H1 (cell line): ENCODE results near the gene SH3RF2. TPM values are rescaled to one million over a fixed set of nuclear protein-coding genes. Genes with fewer than 3 reads are reported as not detected.

Source experiments
- CTCF ChIA-PET: fragments of 300-600 bp; sonication (Branson Sonifier 250); formaldehyde crosslinking; loops from one replicate; lab custom pipeline; 2021; ENCODE audit not compliant: partially characterized antibody; lab: Charles Lee
- POLR2A ChIA-PET: fragments of 300-600 bp; sonication (Branson Sonifier 250); formaldehyde crosslinking; loops from one replicate; lab custom pipeline; 2021; ENCODE audit warnings: inconsistent platforms; ENCODE audit not compliant: partially characterized antibody; lab: Charles Lee
- DNase-seq, 2 experiments: peaks; one replicate each; pipeline versions ENCODE4 v3.0.0 to v3.0.0-alpha.2; 2010 to 2022; ENCODE audit warnings: low spot score in 2 of 2, low read depth in 1 of 2, mixed read lengths in 1 of 2
- FAIRE-seq: peaks from 2 replicates; lab custom pipeline; 2011; peaks lifted over from hg19 to GRCh38; lab: Jason Lieb, UNC
- H2AFZ ChIP-seq: 2 replicates; pipeline ENCODE4 v1.8.1; 2012; ENCODE audit warnings: low read length, inconsistent platforms
- H2AK5ac ChIP-seq: 2 replicates; pipeline ENCODE4 v1.6.1; 2013; ENCODE audit warnings: low read depth, low read length
- H2BK120ac ChIP-seq: replicated peaks from 2 replicates; pipeline ENCODE3; 2013; ENCODE audit warnings: low read depth, low read length, inconsistent platforms
- H2BK12ac ChIP-seq: 2 replicates; pipeline ENCODE4 v1.6.1; 2013; ENCODE audit warnings: low read depth, low read length
- H2BK15ac ChIP-seq: 2 replicates; pipeline ENCODE4 v1.6.1; 2013; ENCODE audit warnings: low read length
- H2BK20ac ChIP-seq: 2 replicates; pipeline ENCODE4 v1.6.1; 2013; ENCODE audit warnings: low read length
- H2BK5ac ChIP-seq: 2 replicates; pipeline ENCODE4 v1.6.1; 2013; ENCODE audit warnings: low read depth, low read length
- H3K14ac ChIP-seq: 2 replicates; pipeline ENCODE4 v1.6.1; 2013; ENCODE audit warnings: inconsistent platforms; ENCODE audit not compliant: insufficient read length
- H3K18ac ChIP-seq: 2 replicates; pipeline ENCODE4 v1.6.1; 2013; ENCODE audit warnings: low read length; ENCODE audit errors: extremely low read depth
- H3K23ac ChIP-seq: 2 replicates; pipeline ENCODE4 v1.6.1; 2013; ENCODE audit warnings: inconsistent platforms; ENCODE audit not compliant: insufficient read length
- H3K23me2 ChIP-seq: 2 replicates; pipeline ENCODE4 v1.6.1; 2013; ENCODE audit warnings: low read depth, low read length
- H3K27ac ChIP-seq: 2 replicates; pipeline ENCODE4 v1.6.1; 2011; ENCODE audit warnings: low read depth, low read length, inconsistent platforms
- H3K27me3 ChIP-seq, 4 experiments: replicated peaks in 1 of 4; 1 replicate in 1 of 4; 2 replicates in 3 of 4; pipeline versions ENCODE4 v1.6.1 to v1.8.1; 2011 to 2013; ENCODE audit warnings: low read length in 3 of 4, mild to moderate bottlenecking in 3 of 4, inconsistent platforms in 2 of 4, mixed read lengths in 2 of 4, moderate library complexity in 1 of 4; ENCODE audit not compliant: control insufficient read depth in 3 of 4, insufficient read depth in 3 of 4; ENCODE audit errors: extremely low read depth in 1 of 4
- H3K36me3 ChIP-seq, 4 experiments: 2 replicates each; pipeline versions ENCODE4 v1.6.1 to v1.8.1; 2011 to 2013; ENCODE audit warnings: mild to moderate bottlenecking in 4 of 4, low read length in 3 of 4, moderate library complexity in 2 of 4, control low read depth in 1 of 4, inconsistent platforms in 1 of 4; ENCODE audit not compliant: insufficient read depth in 4 of 4, control insufficient read depth in 2 of 4
- H3K4ac ChIP-seq: replicated peaks from 2 replicates; pipeline ENCODE3; 2013; ENCODE audit warnings: low read length, low read depth, mixed read lengths, inconsistent platforms; ENCODE audit not compliant: insufficient read length
- H3K4me1 ChIP-seq, 4 experiments: replicated peaks in 1 of 4; 1 replicate in 1 of 4; 2 replicates in 3 of 4; pipeline versions ENCODE4 v1.6.1 to v1.8.1; 2011 to 2013; ENCODE audit warnings: low read length in 3 of 4, inconsistent platforms in 2 of 4, mixed read lengths in 1 of 4; ENCODE audit not compliant: insufficient read depth in 4 of 4, control insufficient read depth in 3 of 4
- H3K4me2 ChIP-seq, 2 experiments: 2 replicates each; pipeline versions ENCODE4 v1.6.1 to v1.8.1; 2011 to 2013; ENCODE audit warnings: low read depth in 2 of 2, low read length in 2 of 2, control low read depth in 1 of 2, inconsistent platforms in 1 of 2, mild to moderate bottlenecking in 1 of 2; ENCODE audit not compliant: insufficient read depth in 1 of 2
- H3K4me3 ChIP-seq, 4 experiments: fragments of 200-600, 300-600 bp in 1 of 4; sonication (generic), shearing (Covaris generic), sonication (Bioruptor Twin) in 1 of 4; 2 replicates each; pipeline versions ENCODE4 v1.5.1 to v1.8.1; 2011 to 2016; ENCODE audit warnings: low read length in 4 of 4, low read depth in 3 of 4, control low read depth in 2 of 4, inconsistent platforms in 2 of 4, mild to moderate bottlenecking in 2 of 4, mixed read lengths in 1 of 4, moderate library complexity in 1 of 4; ENCODE audit not compliant: insufficient read depth in 2 of 4; ENCODE audit errors: extremely low read depth in 1 of 4
- H3K56ac ChIP-seq: replicated peaks from 2 replicates; pipeline ENCODE3; 2013; ENCODE audit warnings: low read depth, mild to moderate bottlenecking, mixed read lengths, low read length, inconsistent platforms; ENCODE audit not compliant: insufficient read length
- H3K79me1 ChIP-seq: 2 replicates; pipeline ENCODE4 v1.6.1; 2013; ENCODE audit warnings: low read depth, low read length, control low read depth
- H3K79me2 ChIP-seq, 2 experiments: 2 replicates each; pipeline versions ENCODE4 v1.6.1 to v1.8.1; 2012 to 2013; ENCODE audit warnings: low read length in 2 of 2, mild to moderate bottlenecking in 2 of 2, inconsistent platforms in 1 of 2; ENCODE audit not compliant: insufficient read depth in 2 of 2, control insufficient read depth in 1 of 2
- H3K9ac ChIP-seq, 4 experiments: replicated peaks in 1 of 4; 1 replicate in 1 of 4; 2 replicates in 3 of 4; pipeline versions ENCODE4 v1.6.1 to v1.8.1; 2011 to 2013; ENCODE audit warnings: low read depth in 3 of 4, low read length in 3 of 4, control low read depth in 2 of 4, mild to moderate bottlenecking in 2 of 4, moderate library complexity in 2 of 4, inconsistent platforms in 1 of 4; ENCODE audit errors: extremely low read depth in 1 of 4
- H3K9me3 ChIP-seq, 2 experiments: 2 replicates each; pipeline versions ENCODE4 v1.6.1 to v1.8.1; 2012 to 2013; ENCODE audit warnings: mild to moderate bottlenecking in 2 of 2, moderate library complexity in 2 of 2, control low read depth in 1 of 2, inconsistent platforms in 1 of 2, low read depth in 1 of 2, low read length in 1 of 2, mixed read lengths in 1 of 2; ENCODE audit not compliant: insufficient read depth in 2 of 2
- H4K20me1 ChIP-seq, 2 experiments: replicated peaks in 1 of 2; 2 replicates each; pipeline versions ENCODE3 to v1.8.1; 2011 to 2013; ENCODE audit warnings: inconsistent platforms in 2 of 2, low read length in 2 of 2, mild to moderate bottlenecking in 1 of 2; ENCODE audit not compliant: insufficient read depth in 2 of 2, control insufficient read depth in 1 of 2
- H4K5ac ChIP-seq: 2 replicates; pipeline ENCODE4 v1.6.1; 2013; ENCODE audit warnings: low read length, low read depth, mixed read lengths, inconsistent platforms; ENCODE audit not compliant: insufficient read length
- H4K8ac ChIP-seq: 2 replicates; pipeline ENCODE4 v1.8.0; 2013; ENCODE audit warnings: mild to moderate bottlenecking, moderate library complexity, low read length, inconsistent platforms; ENCODE audit not compliant: insufficient read depth; ENCODE audit errors: extremely low read depth
- H4K91ac ChIP-seq: replicated peaks from 2 replicates; pipeline ENCODE3; 2013; ENCODE audit warnings: low read length, mixed read lengths, inconsistent platforms; ENCODE audit not compliant: insufficient read length
- CBX5 ChIP-seq: fragments of 300-800, 300-1000 bp; sonication (generic); IDR thresholded peaks from 2 replicates; pipeline ENCODE4 v1.7.1; 2016; ENCODE audit warnings: antibody characterized with exemption, low read length, low read depth
- CHD1 ChIP-seq: IDR thresholded peaks from 2 replicates; pipeline ENCODE4 v1.6.1; 2012; ENCODE audit warnings: low read depth, low read length, improper control_type of control experiment
- FOSL1 ChIP-seq: IDR thresholded peaks from 2 replicates; pipeline ENCODE4 v1.6.1; 2011; ENCODE audit warnings: mild to moderate bottlenecking, low read depth, low read length, moderate library complexity; ENCODE audit not compliant: insufficient read depth
- KDM1A ChIP-seq: fragments of 200-600, 300-600 bp; sonication (generic); IDR thresholded peaks from 2 replicates; pipeline ENCODE4 v1.7.1; 2016; ENCODE audit warnings: mild to moderate bottlenecking, low read length, borderline replicate concordance
- RBBP5 ChIP-seq: IDR thresholded peaks from 2 replicates; pipeline ENCODE4 v1.7.1; 2012; ENCODE audit warnings: low read depth, mild to moderate bottlenecking, inconsistent platforms, low read length, moderate library complexity, borderline replicate concordance
- SRF ChIP-seq: IDR thresholded peaks from 2 replicates; pipeline ENCODE4 v1.6.1; 2011; ENCODE audit warnings: mild to moderate bottlenecking, low read depth, low read length, moderate library complexity
- SUZ12 ChIP-seq: fragments of 200-600 bp; sonication (generic); IDR thresholded peaks from 2 replicates; pipeline ENCODE4 v1.6.1; 2012; ENCODE audit warnings: mild to moderate bottlenecking, inconsistent platforms, low read length, moderate library complexity, mixed read lengths
- TEAD4 ChIP-seq: IDR thresholded peaks from 2 replicates; pipeline ENCODE4 v1.6.1; 2012; ENCODE audit warnings: low read depth, low read length, inconsistent platforms, mixed read lengths
- WGBS, 2 experiments: shearing (Covaris generic) in 1 of 2; methylation state at CpG; one replicate each; pipeline versions ENCODE4 v1.1.6 to v1.1.7; 2013 to 2015; ENCODE audit warnings: low lambda C conversion rate in 2 of 2, mixed read lengths in 2 of 2, inconsistent platforms in 1 of 2, low coverage in 1 of 2, missing lambda C conversion rate in 1 of 2; ENCODE audit not compliant: insufficient replicate concordance in 2 of 2, insufficient coverage in 1 of 2, insufficient read length in 1 of 2; ENCODE audit errors: extremely low coverage in 1 of 2, missing lambda C conversion rate in 1 of 2; 5-methylcytosine and 5-hydroxymethylcytosine counted together
- polyA plus RNA-seq, 7 experiments: library from polyadenylated mRNA; depleted of rRNA in 3 of 7; stranded (reverse) in 5 of 7; unstranded in 2 of 7; fragments of >200 nt in 5 of 7; fragments of 200-250 nt in 2 of 7; gene quantifications; 1 replicate in 5 of 7; 2 replicates in 1 of 7; 4 replicates in 1 of 7; pipeline versions ENCODE4 v1.2.1 to v1.2.3, GENCODE V29; 2011 to 2013; ENCODE audit warnings: missing spikeins in 2 of 7, mixed read lengths in 2 of 7
- total RNA-seq: library from RNA; stranded (reverse); fragmentation: NEBNext Ultra II Directional; extraction: Animal tissue kit (Norgen Biotek cat#: 25700); gene quantifications from 2 replicates; pipeline ENCODE4 v1.2.1, GENCODE V29; 2021
- TF ChIP-seq, protein P1 (sequence below): IDR thresholded peaks from 2 replicates; pipeline ENCODE4 v1.6.1; 2012; ENCODE audit warnings: inconsistent platforms

Gene SH3RF2
- total and polyA plus RNA-seq, 2 of the 8 experiments (the other 6 are each of a cell fraction or from before 2014, with no cell fraction given), result 0.80 to 0.95 TPM

DNA sequence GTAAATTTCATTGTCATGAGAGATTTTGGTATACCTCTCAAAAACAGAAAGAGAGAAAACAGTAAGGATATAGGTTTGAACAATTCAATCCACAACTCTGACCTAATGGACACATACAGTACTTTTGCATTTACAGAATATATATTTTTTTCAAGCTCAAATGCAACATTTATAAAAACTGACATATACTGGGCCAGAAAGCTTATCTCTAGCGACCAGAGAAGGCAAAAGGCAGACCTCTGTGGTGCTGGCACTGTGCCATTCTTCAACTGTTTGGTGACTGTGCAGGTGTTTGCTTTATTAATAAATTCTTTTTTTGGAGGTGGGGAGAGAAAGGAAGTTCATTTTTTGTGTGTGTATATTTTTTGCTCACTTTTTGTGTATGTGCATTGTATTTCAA lies 175.0 kb downstream of the SH3RF2 start:
- FAIRE-seq (no peak), DNase-seq (no peak)
- Histone ChIP-seq H3K9ac (no peak overlapping the region), H3K23ac (no peak overlapping the region), H3K27ac (no peak overlapping the region), H3K56ac (no peak overlapping the region), H4K91ac (no peak overlapping the region), H2AK5ac (no peak overlapping the region), H4K5ac (no peak overlapping the region), H3K79me2 (no peaks in the 10 kb centered on the region), H2BK12ac (no peak overlapping the region), H3K4ac (no peak overlapping the region), H3K14ac (no peak overlapping the region), H4K20me1 (peaks cover 0 to 3% of the 10 kb centered on the region in 2 experiments), H2AFZ (no peak overlapping the region), H2BK5ac (no peak overlapping the region), H3K4me3 (no peak overlapping the region), H3K4me1 (no peaks in the 10 kb centered on the region), H3K36me3 (peaks cover 5 to 43% (median 15%) of the 10 kb centered on the region in 4 experiments; a peak in 7 of 8 replicates), H3K23me2 (no peaks in the 10 kb centered on the region), H3K18ac (no peak overlapping the region), H2BK20ac (no peak overlapping the region), H3K9me3 (no peaks in the 10 kb centered on the region), H3K4me2 (no peak overlapping the region), H4K8ac (no peak overlapping the region), H2BK120ac (no peak overlapping the region), H2BK15ac (no peak overlapping the region), H3K27me3 (no peaks in the 10 kb centered on the region), H3K79me1 (no peaks in the 10 kb centered on the region)
- POLR2A ChIA-PET, result interaction anchor here (1.3 to 2.1 kb wide), 3 partner anchors 9 to 18 kb away, joined by 3 to 7 read pairs (median 6); no protein-coding TSS in a partner anchor
- CTCF ChIA-PET, result interaction anchor here (1.2 kb wide), 1 partner anchor 19 kb away, joined by 4 read pairs; no protein-coding TSS in a partner anchor
- WGBS, 2 experiments, result 92% methylated on average over 1 of the region's 1 CpG; no CpG with 5 or more reads in 1 of the 2 experiments
- TF ChIP-seq CHD1, result no peak
- TF ChIP-seq SUZ12, result no peak
- TF ChIP-seq RBBP5, result no peak
- TF ChIP-seq, protein P1, sequence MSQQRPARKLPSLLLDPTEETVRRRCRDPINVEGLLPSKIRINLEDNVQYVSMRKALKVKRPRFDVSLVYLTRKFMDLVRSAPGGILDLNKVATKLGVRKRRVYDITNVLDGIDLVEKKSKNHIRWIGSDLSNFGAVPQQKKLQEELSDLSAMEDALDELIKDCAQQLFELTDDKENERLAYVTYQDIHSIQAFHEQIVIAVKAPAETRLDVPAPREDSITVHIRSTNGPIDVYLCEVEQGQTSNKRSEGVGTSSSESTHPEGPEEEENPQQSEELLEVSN, result no peak
- TF ChIP-seq SRF, result no peak
- TF ChIP-seq KDM1A, result no peak
- no peak for TF ChIP-seq TEAD4
- TF ChIP-seq CBX5, result no peak
- no peak for TF ChIP-seq FOSL1
